Breast epithelium (tissue), 3 donors: ENCODE data around the gene TRAPPC5.

Experiments used
- POLR2A ChIP-seq: fragments of 450-650 bp; IDR thresholded peaks from one replicate; pipeline ENCODE4 v1.6.1; 2016; ENCODE audit warnings: antibody characterized with exemption, mild to moderate bottlenecking, moderate library complexity
- POLR2AphosphoS5 ChIP-seq, 3 donors: sonication (generic); formaldehyde crosslinking; IDR thresholded peaks; one replicate each; pipeline ENCODE4 v1.6.1; 2017; ENCODE audit warnings: antibody characterized with exemption in 3 of 3
- TF ChIP-seq, protein P1 (sequence below), 3 donors: fragments of 450-650 bp; IDR thresholded peaks; one replicate each; pipeline ENCODE4 v1.5.1; 2016 to 2017; ENCODE audit warnings: antibody characterized with exemption in 3 of 3, mild to moderate bottlenecking in 3 of 3, moderate library complexity in 3 of 3

DNA sequence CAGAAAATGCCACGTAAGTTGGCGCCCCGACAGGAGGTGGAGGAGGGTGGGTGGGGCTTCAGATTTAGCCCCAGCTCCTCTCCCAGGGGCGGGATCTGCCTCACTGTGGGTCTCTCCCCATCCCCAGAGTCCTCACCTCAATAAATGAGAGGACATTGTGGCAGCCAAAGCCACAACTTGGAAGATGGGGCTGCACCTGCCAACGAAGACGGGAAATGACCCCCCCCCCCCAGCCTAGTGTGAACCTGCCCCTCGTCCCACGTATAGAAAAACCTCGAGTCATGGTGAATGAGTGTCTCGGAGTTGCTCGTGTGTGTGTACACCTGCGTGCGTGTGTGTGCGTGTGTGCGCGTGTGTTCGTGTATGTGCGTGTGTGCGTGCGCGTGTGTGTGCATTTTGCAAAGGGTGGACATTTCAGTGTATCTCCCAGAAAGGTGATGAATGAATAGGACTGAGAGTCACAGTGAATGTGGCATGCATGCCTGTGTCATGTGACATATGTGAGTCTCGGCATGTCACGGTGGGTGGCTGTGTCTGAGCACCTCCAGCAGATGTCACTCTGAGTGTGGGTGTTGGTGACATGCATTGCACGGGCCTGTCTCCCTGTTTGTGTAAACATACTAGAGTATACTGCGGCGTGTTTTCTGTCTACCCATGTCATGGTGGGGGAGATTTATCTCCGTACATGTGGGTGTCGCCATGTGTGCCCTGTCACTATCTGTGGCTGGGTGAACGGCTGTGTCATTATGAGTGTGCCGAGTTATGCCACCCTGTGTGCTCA, 1.5 kb upstream of the TRAPPC5 start:
- TF ChIP-seq POLR2A (no peak), POLR2AphosphoS5 (IDR thresholded peaks at IDR 0.05) (no peak)
- TF ChIP-seq, protein P1, sequence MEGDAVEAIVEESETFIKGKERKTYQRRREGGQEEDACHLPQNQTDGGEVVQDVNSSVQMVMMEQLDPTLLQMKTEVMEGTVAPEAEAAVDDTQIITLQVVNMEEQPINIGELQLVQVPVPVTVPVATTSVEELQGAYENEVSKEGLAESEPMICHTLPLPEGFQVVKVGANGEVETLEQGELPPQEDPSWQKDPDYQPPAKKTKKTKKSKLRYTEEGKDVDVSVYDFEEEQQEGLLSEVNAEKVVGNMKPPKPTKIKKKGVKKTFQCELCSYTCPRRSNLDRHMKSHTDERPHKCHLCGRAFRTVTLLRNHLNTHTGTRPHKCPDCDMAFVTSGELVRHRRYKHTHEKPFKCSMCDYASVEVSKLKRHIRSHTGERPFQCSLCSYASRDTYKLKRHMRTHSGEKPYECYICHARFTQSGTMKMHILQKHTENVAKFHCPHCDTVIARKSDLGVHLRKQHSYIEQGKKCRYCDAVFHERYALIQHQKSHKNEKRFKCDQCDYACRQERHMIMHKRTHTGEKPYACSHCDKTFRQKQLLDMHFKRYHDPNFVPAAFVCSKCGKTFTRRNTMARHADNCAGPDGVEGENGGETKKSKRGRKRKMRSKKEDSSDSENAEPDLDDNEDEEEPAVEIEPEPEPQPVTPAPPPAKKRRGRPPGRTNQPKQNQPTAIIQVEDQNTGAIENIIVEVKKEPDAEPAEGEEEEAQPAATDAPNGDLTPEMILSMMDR (IDR thresholded peaks at IDR 0.05), result no peak
